ENCODE measurements around the gene SRRT.

DNA sequence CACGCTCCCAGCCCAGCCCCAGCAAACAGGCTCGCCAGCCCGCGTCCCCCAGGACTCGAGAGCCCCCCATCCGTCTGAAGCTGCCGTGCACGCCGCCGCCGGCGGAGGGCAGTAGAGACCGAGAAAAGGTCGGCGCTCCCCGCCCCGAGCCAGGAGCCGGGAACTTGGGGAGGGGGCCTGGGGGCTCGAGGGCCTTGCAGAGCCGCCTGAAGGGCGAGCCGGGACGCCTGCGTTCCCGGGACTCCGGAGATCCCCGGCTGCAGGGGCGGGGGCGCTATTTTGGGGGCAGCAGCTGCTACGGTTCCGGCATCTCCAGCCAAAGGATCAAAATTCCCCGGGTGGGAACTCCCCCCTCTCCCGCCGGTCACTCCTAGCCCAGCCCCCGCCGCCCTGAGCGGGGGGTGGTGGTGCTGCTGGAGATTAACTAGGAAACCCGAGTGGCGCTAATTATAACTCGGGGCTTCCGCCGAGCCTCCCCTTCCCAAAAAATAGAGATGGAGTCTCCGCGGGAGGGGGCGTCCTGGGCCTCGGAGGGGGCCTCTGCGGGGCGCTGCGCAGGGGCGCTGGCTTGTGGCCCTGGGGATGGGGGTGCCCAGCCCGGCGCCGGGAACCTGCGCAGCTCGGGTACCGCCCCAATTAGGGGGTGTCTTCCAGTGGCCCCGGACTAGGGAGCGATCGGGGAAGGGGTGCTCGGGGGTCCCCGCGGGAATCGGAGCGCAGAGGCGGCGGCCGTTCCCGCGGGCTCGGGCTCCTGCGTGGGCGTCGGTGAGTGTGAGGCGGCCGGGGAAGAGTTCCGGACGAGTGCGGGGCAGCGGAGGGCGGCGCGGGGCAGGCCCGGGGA, 20.2 kb downstream of the SRRT start:
- no peak for TF ChIP-seq POLR2A (IDR thresholded peaks at IDR 0.05; ENCODE audit: low read depth, low read length)
- TF ChIP-seq POLR2AphosphoS5 (IDR thresholded peaks at IDR 0.05; ENCODE audit: low read depth, low read length), result no peak
- TF ChIP-seq SPI1 (IDR thresholded peaks at IDR 0.05; ENCODE audit: low read depth, low read length), result no peak

Measured in GM12891 (cell line).